Choroid plexus epithelial cell (primary cell): ENCODE measurements around the gene ZNF117.
"Not testable (repeated sequence)": the region's sequence is repeated elsewhere in the genome, so short reads cannot be mapped to it uniquely, and the experiment has no call there.

Experiments
- DNase-seq: peaks from one replicate; pipeline ENCODE4 v3.0.0-alpha.2; 2010; ENCODE audit warnings: low read depth
- H3K4me3 ChIP-seq: 2 replicates; pipeline ENCODE4 v1.5.1; 2011; ENCODE audit warnings: low read depth, mild to moderate bottlenecking, control low read depth, low read length, moderate library complexity
- TF ChIP-seq, protein P1 (sequence below): conservative IDR thresholded peaks from 2 replicates; pipeline ENCODE4 v1.5.1; 2011; ENCODE audit warnings: low read depth, mild to moderate bottlenecking, control low read depth, inconsistent platforms, low read length, moderate library complexity

Gene ZNF117

DNA sequence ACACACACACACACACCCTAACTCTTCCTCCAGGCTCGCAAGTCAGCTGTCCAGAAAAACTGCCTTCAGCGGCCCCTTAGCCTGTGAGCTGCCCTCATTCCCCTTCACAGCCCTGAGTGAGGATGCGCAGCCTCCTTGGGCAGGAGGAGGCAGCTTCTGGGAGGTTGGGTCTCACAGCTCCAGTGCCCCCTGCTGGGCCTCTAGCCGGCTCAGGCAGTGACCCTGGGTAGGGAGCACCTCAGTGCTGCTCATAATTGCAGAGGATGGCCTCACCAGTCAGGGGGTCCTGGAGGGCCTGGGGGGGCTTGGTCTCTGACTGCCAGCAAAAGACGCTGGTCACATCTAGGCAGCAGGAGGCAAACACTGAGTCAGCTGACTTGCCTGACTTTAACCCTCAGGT lies 44.1 kb downstream of the ZNF117 start:
- DNase-seq: no peak
- TF ChIP-seq, protein P1, sequence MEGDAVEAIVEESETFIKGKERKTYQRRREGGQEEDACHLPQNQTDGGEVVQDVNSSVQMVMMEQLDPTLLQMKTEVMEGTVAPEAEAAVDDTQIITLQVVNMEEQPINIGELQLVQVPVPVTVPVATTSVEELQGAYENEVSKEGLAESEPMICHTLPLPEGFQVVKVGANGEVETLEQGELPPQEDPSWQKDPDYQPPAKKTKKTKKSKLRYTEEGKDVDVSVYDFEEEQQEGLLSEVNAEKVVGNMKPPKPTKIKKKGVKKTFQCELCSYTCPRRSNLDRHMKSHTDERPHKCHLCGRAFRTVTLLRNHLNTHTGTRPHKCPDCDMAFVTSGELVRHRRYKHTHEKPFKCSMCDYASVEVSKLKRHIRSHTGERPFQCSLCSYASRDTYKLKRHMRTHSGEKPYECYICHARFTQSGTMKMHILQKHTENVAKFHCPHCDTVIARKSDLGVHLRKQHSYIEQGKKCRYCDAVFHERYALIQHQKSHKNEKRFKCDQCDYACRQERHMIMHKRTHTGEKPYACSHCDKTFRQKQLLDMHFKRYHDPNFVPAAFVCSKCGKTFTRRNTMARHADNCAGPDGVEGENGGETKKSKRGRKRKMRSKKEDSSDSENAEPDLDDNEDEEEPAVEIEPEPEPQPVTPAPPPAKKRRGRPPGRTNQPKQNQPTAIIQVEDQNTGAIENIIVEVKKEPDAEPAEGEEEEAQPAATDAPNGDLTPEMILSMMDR: peak; percentile 36
- no peak overlapping the region for H3K4me3 ChIP-seq

DNA sequence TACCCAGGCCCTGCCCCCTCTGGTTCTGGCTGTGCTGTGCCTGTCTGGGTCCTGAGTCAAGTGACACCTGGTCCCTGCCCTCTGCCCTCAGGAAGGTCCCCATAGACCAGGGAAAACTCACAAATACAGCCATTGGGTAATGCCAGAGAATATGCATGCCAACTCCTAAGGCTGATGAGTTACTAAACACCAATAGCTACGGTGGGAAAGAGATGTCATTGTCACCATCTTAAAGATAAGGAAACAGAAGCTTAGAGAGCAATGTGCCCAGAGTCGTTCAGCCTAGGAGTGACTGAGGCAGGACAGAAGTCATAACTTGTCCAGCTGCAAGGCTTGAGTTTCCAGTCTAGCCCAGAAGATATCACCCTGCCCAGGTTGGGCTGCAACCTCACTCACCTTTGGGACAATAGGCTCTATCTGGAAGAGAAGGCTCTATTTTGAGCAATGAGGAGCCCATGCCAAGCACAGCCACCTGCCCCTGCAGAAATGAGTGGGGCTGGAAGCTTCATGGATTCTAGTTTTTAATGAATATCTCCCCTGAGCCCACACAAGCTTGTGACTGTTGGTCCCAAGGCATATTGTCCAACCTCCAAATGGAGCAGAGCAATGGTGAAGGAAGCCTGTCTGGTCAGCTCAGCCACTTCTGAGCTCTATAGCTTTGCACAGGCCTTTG lies 45.2 kb downstream of the ZNF117 start:
- no peak overlapping the region for H3K4me3 ChIP-seq
- DNase-seq: no peak
- TF ChIP-seq, protein P1: no peak

DNA sequence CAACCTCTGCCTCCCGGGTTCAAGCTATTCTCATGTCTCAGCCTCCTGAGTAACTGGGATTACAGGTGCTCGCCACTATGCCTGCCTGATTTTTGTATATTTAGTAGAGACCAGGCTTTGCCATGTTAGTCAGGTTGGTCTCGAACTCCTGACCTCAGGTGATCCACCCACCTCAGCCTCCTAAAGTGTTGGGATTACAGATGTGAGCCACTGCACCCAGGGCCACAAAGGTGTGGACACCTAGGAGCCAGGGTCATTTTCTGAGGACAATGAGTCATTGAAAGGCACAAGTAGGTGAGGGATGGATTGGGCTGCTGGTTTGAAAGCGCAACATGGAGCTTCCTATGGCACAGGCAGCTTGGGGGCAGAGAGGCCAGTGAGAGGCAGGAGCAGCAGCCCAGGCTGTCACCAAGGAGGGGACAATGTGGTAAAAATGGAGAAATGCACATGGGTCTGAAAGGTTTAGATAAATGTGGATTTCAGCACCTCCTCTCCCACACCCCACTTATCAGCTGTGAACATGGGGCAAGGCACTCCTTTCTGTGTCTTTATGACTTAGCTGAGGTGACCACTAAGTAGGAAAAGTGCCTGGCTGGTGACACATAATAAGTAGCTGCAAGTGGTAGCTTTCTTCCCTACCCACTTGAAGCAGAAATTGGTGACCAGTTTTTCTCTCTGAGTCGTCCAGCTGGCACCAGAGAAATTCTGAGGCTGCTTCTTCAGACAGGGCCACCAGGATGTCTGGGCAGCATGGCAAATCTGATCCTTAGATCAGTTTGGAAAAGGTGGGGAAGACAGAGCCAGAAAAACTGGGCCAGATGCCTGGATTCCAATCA lies 46.0 kb downstream of the ZNF117 start:
- H3K4me3 ChIP-seq: not testable (repeated sequence)

DNA sequence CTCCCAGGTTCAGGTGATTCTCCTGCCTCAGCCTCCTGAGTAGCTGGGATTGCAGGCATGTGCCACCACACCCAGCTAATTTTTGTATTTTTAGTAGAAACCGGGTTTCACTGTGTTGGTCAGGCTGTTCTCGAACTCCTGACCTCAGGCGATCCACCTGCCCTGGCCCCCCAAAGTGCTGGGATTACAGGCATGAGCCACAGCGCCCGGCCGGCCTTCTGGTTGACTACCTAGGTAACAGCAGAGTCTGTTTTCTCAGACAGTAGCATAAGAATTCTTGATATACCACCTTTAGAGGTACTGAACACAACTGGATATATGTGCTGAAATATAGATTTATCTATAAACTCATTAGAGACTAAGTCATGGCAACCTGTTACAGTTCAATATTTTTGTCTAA lies 50.8 kb downstream of the ZNF117 start:
- DNase-seq, H3K4me3 ChIP-seq: not testable (repeated sequence)

More for the DNA sequence above, 46.0 kb downstream of the ZNF117 start:
- not testable (repeated sequence) for DNase-seq

DNA sequence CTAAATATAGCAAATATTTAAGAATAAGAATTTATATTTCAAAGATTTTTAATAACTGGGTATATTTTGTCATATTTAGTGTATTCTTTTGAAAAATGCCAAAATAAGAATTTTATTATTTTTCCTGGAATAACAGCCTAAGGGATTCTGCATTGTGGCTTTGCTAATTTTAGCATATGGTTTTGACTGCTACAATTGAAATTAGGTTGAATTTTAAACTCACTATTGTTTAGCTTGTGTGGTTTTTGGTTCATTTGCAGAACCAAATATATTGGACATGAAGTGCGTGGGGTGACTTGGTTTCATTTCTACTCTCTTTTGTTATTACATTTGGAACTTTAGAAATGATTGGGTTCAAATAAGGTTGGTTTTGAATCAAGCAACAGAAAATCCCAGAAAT lies 52.3 kb downstream of the ZNF117 start:
- TF ChIP-seq, protein P1: no peak
- H3K4me3 ChIP-seq: no peak overlapping the region
- DNase-seq: no peak

DNA sequence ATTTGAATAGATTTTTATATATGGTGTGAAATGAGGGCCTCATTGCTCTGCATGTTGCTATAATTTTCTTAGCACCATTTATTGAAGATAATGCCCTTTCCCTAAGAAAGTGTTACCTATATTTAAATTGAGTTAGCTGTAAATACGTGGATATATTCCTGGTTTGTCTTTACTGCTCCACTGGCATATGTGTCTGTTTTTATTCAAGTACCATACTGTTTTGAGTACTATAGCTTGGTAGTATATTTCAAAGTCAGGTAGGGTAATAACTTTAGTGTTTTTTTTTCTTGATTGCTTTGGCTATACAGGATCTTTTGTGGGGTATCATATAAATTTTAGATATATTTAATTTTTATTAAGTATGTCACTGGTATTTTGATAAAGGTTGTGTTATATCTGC lies 56.4 kb downstream of the ZNF117 start:
- H3K4me3 ChIP-seq: no peak overlapping the region
- TF ChIP-seq, protein P1: no peak
- DNase-seq: no peak

DNA sequence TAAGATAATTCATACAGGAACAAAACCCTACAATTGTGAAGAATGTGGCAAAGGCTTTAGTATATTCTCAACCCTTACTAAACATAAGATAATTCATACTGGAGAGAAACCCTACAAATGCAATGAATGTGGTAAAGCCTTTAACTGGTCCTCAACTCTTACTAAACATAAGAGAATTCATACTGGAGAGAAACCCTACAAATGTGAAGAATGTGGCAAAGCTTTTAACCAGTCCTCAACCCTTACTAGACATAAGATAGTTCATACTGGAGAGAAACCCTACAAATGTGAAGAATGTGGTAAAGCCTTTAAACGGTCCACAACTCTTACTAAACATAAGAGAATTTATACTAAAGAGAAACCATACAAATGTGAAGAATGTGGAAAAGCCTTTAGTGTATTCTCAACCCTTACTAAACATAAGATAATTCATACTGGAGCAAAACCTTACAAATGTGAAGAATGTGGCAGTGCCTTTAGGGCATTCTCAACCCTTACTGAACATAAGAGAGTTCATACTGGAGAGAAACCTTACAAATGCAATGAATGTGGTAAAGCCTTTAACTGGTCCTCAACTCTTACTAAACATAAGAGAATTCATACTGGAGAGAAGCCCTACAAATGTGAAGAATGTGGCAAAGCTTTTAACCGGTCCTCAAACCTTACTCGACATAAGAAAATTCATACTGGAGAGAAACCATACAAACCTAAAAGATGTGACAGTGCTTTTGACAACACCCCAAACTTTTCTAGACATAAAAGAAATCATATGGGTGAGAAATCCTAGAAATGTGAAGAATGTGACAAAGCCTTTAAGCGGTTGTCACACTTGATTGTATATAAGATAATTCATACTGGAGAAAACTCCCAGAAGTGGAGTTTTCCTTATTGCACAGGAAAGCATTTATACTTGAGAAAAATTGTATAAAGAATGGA lies 62.3 kb downstream of the ZNF117 start:
- DNase-seq, H3K4me3 ChIP-seq: not testable (repeated sequence)
